Activated T-cell treated with anti-CD3 and anti-CD28 coated beads for 24 hours (primary cell): ENCODE results near the gene ZNF808.
"Not testable (repeated sequence)": the region's sequence is repeated elsewhere in the genome, so short reads cannot be mapped to it uniquely, and the experiment has no call there.

ENCODE experiments used
- DNase-seq: peaks from one replicate; pipeline ENCODE4 v3.0.0-alpha.2; 2020; ENCODE audit warnings: low read depth

Gene ZNF808

DNA sequence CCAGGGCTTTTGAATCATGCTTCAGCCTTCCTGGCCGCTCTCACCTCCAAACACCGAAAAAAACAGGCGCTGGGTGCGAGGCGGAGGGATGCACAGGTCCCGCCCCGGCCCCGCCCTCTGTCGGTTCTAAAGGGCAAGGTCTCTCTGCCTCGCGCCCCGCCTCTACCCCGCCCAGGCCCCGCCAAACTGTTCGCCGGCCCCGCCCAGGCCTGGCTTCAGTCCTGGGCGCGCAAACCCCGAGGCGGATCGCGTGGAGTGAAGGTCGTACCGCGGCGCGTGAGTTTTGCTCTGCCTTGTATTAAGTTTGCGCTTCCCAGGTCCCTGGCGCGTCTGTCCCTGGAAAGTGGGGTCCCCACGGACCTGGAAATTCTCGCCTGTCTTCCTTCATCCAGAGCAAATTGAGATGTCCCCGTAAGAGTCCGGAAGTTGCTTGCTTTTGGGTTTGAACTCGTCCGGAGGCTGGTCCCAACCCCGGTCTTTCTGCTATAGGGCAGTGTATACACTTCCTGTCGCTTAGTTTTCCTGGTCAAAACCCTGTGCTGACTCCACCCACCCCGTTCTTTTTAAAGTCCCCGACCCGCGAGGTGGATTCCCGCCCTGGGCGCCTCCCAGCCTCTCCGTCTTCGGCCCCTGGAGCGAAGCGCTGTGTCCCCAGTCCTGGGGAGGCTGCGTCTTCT is 8.4 kb downstream of the ZNF808 start:
- peak; percentile 88 for DNase-seq

DNA sequence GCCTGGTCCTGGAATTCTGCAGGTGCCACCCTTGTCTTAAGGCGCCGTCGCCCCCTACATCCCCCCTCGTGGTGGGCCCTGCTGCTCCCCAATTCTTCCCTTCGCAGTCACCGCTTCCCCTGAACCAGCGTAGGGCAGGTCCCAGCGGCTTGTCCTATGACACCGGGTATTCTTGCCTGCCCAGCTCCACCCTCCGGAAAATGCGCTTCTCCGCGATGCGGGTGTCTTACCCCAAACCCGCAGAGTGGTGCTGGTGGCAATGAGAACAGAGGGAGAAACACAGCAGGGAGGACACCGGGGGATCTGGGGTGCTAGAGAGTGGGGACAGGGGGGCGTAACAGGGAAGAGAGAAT is 9.0 kb downstream of the ZNF808 start:
- no peak for DNase-seq

DNA sequence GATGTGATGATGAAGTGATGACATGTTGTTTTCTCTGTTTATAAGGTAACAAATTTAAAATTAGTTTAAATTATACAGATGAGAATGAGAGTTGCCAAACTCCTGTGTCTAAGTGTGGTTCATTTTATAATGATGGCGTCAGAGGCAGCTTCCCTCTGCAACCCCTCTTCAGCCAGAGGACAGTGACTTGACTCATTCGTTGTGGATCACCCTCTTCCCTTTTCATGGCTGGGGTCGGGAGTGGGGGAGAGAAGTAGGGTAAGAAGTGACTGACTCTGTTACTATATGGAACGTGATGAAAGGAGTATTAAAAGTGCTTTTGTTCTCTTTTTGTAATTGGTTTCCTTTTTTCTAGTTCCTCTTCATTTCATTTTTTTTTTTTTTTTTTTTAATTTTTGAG is 11.3 kb downstream of the ZNF808 start:
- DNase-seq: not testable (repeated sequence)

DNA sequence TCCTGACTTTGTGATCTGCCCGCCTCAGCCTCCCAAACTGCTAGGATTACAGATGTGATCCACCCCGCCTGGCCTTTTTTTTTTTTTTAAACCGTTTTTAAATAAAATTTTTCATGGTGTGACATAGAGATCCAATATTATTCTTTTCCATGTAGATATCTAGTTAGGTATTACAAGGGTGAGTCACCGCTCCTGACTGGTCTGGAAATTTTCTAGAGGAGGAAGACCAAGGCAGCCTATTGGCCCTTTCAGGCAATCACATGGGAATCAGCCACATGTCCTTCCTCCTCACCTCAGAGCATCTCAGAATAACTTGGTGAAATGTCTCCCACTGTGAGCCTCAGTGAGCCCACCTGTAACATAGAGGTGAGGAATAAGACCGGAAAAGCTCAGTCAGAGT is 13.7 kb downstream of the ZNF808 start:
- not testable (repeated sequence) for DNase-seq

DNA sequence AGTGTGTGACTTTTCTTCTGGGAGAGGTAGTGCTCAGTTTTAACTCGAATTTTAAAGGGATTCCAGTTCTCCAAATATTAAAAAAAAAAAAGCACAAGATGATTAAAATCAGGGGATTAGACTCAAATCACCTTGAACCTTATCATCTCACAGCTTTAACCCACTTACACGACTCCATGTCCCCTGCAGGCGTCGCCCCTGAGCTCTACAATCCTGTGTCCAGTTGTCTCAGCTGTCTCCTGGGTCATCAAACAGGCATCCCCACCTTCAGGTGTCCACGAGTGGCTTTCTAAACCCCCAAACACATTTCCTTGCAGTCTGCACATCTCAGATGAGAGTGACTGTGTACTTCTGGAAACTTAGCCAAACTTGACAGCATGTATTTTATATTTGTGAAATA is 14.1 kb downstream of the ZNF808 start:
- no peak for DNase-seq

DNA sequence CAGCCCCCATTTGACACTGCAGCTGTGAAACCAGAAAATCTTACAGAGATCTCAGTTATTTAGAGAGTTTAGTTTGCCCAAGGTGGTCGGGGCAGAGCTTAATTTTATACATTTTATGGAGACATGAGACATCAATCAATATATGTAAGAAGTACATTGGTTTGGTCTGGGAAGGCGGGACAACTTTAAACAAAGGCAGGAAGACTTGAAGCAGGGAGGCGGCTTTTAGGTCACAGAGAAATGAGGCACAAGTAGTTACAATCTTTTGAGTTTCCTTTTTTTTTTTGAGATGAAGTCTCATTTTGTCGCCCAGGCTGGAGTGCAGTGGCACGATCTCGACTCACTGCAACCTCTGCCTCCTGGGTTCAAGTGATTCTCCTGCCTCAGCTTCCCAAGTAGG is 15.1 kb downstream of the ZNF808 start:
- not testable (repeated sequence) for DNase-seq

DNA sequence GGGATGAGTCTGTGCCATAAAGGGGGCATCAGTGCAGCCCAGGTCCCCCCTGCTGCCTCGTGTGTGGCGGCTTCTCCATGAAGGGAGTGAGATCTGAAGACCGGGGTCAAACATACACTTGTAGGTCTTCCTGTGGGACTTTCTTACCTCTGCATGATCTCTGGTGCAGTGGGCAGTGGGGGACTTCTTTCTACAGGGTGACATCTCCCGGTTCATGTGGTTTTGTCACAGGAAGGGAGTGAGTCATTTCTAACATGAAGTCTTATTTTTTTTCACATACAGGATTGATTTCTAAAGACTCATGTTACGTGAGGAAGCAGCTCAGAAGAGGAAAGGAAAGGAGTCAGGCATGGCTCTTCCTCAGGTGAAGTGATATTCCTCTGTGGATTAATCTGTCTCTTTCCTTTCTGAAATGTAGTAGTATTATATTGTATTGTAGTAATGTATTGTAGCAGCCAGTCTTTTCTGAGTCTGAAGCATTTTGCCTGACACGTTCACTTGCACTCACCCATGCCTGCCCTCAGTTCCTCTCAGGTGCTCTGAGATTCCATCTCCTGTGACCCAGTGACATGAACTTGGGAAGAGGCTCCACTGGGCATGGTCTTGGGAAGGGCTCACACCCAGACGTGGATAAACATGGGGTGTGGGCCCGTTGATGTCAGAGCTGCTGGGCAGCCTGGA is 15.7 kb downstream of the ZNF808 start:
- no peak for DNase-seq

DNA sequence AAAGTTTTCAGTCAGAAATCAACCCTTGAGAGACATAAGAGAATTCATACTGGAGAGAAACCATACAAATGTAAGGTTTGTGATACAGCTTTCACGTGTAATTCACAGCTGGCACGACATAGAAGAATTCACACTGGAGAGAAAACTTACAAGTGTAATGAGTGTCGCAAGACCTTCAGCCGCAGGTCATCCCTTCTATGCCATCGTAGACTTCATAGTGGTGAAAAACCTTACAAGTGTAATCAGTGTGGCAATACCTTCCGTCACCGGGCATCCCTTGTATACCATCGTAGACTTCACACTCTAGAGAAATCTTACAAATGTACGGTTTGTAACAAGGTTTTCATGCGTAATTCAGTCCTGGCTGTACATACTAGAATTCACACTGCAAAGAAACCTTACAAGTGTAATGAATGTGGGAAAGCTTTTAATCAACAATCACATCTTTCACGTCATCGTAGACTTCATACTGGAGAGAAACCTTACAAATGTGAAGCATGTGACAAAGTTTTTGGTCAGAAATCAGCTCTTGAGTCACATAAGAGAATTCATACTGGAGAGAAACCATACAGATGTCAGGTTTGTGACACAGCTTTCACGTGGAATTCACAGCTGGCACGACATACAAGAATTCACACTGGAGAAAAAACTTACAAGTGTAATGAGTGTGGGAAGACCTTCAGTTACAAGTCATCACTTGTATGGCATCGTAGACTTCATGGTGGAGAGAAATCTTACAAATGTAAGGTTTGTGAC is 26.9 kb downstream of the ZNF808 start:
- no peak for DNase-seq

DNA sequence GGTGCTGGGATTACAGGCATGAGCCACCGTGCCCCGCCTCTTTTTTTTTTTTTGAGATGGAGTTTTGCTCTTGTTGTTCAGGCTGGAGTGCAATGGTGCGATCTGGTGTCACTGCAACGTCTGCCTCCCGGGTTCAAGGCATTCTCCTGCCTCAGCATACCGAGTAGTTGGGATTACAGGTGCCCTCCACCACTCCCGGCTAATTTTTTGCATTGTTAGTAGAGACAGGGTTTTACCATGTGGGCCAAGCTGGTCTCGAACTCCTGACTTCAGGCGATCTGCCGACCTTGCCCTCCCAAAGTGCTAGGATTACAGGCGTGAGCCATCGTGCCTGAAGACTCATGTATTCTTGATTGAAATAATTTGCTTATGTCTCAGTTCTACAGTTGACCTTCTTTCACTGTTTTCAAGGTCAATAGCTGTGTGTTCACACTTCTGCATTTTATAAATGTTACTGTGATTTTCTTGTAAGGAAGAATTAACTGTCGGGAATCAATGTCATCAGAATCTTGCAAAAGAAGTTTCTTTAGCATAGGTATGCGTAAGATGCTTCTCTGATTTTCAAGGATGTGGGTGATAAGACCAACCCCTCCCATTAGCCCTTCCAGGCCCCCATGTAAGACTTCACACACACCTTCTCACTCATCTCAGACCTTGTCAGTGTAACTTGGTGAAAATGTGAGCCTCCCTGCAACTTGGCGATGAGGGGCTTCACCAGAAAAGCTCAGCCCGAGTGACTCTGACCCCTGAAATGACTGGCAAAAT is 29.9 kb downstream of the ZNF808 start:
- no peak for DNase-seq

DNA sequence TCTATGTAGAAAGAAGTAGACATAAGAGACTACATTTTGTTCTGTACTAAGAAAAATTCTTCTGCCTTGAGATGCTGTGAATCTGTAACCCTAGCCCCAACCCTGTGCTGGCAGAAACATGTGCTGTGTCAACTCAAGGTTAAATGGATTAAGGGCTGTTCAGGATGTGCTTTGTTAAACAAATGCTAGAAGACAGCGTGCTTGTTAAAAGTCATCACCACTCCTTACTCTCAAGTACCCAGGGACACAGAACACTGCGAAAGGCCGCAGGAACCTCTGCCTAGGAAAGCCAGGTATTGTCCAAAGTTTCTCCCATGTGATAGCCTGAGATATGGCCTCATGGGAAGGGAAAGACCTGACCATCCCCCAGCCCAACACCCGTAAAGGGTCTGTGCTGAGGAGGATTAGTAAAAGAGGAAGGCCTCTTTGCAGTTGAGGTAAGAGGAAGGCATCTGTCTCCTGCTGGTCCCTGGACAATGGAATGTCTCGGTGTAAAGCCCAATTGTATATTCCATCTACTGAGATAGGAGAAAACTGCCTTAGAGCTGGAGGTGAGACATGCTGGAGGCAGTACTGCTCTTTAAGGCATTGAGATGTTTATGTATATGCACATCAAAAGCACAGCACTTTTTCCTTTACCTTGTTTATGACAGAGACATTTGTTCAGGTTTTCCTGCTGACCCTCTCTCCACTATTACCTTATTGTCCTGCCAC is 31.4 kb downstream of the ZNF808 start:
- DNase-seq: not testable (repeated sequence)

DNA sequence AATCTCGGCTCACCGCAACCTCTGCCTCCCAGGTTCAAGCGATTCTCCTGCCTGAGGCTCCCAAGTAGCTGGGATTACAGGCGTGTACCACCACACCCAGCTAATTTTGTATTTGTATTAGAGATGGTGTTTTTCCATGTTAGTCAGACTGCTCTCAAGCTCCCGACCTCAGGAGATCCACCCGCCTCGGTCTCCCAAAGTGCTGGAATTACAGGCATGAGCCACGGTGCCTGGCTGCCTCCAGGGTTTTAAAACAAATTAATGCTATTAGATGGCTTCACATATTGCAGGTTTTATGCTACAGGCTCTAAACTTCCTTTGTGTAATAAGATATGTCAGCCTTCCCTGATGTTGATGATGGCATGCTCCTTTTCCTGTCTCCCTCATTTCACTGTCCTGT is 34.1 kb downstream of the ZNF808 start:
- not testable (repeated sequence) for DNase-seq

DNA sequence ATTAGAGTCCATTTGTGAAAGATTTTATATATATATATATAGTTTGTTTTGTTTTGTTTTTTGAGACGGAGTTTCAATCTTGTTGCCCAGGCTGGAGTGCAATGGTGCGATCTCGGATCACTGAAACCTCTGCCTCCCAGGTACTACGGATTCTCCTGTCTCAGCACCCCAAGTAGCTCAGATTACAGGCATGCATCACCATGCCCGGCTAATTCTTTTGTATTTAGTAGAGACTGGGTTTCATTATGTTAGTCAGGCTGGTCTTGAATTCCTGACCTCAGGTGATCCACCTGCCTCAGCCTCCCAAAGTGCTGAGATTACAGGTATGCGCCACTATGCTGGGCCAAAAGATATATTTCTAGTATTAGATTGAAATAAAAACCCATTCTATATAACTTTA is 38.7 kb downstream of the ZNF808 start:
- no peak for DNase-seq

DNA sequence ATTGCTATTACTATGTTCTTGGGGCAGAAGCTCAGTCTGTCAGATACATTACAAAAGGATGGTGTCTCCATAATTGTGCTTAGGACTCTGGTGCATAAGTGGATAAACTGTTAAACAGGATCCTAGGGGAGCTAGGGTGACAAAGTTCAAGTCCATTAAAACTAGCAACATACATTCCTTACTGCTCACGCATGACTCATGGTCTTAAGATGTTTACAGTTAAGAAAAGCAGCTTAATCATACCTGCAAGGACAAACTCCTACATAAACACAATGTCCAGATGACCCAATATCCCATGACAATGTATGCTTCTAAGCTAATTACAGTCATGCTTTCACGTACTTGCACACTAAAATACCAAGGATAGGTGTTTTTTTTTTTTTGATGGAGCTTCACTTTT is 39.1 kb downstream of the ZNF808 start:
- DNase-seq: no peak

DNA sequence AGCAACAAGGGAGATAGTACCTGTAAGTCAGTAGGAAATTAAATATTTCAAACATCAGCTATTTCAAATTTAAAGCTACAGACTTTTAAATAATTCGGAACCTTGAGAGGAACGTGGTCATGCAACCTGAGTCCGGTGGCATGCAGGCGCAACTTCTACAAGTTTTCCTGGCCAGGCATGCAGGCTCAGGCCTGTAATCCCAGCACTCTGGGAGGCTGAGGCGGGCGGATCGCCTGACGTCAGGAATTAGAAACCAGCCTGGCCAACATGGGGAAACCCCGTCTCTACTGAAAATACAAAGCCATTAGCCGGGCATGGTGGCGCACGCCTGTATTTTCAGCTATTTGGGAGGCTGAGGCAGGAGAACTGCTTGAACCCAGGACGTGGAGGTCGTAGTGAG is 40.5 kb downstream of the ZNF808 start:
- DNase-seq: no peak

DNA sequence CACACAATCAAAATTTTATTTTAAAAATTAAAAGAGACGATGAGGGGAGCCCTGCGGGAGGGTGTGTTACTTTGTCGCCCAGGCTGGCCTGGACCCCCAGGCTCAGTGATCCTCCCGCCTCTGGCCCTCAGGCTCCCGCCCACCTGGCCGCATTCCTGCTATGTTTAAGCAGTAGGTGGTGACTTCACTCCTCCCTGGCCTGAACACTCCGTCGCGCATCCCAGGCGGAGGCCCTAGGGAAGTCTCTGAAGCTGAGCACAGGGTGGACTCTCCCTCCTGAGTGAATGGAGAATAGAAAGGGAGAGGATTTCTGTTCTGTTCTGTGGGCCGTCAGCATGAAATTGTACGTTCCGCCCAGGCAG is 42.2 kb downstream of the ZNF808 start:
- not testable (repeated sequence) for DNase-seq

DNA sequence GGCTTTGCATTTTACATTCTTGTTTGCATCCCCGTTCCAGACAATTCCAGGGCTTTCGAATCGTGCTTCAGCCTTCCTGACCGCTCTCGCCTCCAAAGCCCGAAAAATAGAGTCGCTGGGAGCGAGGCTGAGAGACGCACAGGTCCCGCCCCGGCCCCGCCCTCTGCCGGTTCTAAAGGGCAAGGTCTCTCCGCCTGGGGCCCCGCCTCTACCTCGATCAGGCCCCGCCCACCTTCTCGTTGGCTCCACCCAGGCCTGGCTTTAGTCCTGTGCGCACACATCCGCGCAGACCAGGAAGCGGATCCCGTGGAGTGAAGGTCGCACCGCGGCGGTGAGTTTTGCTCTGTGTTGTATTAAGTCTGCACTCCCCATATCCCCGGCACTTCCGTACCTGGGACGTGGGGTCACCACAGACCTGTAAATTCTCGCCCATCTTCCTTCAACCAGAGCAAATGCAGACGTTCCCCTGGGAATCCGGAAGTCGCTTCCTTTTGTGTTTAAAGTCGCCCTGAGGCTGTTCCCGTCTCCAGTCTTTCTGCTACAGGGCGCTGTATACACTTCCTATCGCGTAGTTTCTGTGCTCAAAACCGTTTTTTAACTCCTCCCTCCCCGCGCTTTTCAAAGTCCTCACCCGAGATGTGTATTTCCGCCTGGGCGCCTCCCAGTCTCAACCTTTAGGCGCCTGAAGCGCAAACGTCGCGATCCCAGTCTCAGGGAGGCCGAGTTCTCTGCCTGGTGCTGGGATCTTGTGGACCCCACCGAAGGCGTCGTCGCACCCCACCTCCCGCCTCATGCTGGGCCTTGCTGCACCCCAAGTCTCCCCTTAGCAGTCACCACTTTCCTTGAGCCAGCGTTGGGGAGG is 42.8 kb downstream of the ZNF808 start, which contains the start of gene ZNF701:
Gene ZNF701, plus strand, starts transcription at position 288 of the 862 bp plus-strand sequence. CDS start 3,861 bp downstream, outside the sequence.
- DNase-seq: peak; percentile 93

DNA sequence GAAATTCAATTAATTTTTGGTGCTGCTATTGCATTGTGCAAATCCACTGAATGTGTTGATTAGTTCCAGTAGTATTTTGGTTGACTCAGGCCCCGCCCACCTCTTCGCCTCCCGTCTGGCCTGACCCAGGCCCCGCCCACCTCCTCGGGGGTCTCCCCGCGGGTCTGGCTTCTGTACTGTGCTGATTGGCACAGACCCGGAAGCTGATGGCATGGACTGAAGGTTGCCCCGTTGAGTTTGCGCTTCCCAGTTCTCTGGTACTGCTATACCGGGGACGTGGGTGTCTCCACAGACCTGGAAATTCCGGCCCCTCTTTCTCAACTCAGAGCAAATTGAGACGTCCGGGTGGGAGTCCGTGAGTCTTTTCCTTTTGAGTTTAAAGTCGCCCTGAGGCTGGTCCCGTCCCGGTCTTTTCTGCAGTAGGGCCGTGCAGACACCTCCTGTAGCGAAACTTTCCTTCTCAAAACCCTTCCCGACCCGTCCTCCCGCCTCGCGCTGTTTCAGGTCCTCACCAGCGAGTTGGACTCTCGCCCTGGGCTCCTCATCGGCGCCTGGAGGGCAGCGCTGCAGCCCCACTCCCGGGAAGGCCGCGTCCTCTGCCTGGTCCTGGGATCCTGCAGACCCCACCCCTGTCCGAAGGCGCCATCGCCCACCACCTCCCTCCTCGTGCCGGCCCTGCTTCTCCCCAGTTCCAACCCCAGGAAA is 57.4 kb downstream of the ZNF808 start:
- DNase-seq: no peak

DNA sequence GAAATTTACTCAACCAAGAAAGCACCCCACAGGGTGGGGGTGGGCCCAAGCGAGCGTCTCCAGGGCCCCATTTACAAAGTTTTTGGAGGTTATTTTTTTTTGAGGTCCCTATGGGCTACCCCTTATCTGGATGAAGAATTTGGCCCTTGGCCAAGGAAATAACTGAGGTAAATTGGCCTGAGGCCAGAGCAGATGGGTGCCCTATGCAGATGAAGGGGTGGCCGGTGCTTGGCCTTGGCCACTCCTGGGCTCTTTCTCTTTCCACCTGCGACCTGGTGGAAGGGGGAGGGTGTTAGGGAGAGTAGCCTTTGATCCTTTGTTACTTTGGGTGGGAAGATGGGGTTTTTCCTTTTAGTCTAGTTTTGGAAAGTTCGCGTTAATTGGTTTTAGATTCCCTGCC is 58.1 kb downstream of the ZNF808 start:
- DNase-seq: no peak

DNA sequence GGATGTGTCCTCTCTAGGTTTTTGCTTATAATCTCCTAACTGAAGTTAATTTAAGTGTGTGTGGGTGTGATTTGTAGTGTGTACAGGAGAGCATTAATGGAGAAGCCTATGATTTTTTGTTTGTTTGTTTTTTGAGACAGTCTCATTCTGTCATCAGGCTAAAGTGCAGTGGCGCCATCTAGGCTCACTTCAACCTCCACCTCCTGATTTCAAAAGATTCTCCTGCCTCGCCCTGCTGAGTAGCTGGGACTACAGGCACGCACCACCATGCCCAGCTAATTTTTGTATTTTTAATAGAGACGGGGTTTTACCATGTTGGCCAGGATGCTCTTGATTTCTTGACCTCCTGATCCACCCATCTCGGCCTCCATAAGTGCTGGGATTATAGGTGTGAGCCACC is 63.3 kb downstream of the ZNF808 start:
- no peak for DNase-seq

DNA sequence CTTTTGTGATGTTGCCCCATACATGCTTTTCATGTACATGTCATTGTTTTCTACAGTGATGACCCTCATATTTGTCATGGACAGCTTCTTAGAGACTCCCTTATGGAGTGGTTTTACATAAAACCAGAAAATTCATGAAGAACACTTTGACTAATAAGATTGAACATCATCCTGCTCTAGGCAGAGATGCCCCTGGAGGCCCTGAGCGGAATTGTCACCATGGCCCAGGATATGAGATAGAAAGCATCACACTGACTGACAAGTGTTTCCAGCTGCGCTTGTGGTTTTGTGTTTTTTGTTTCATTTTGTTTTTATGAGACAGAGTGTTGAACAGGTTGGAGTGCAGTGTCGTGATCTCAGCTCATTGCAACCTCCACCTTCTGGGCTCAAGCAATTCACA is 64.8 kb downstream of the ZNF808 start:
- no peak for DNase-seq
